Measurements from ENCODE around the gene HLA-DQA1.

DNA sequence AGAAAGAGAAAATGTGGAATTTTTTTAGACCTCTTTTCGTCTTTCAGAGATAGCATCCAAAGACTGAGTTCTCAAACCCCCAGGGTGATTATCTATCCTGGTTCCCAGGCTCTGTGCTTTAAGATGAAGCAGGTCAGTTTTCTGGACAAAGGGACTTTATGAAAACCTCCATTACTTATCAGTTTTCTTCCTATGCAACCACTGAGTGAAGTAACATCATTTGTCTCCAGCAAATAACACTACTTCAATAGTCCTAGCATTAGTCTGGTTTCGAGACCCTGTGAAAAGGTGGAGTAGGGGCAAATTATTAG, 29.3 kb upstream of the HLA-DQA1 start:
- TF ChIP-seq TAF1 (IDR thresholded peaks at IDR 0.05; ENCODE audit: borderline replicate concordance, insufficient read depth, low read length) (no peak), REST (IDR thresholded peaks at IDR 0.05; ENCODE audit: insufficient read depth in 1 of 2, low read depth in 2 of 2, low read length in 2 of 2) (no peak), POLR2AphosphoS5 (IDR thresholded peaks at IDR 0.05; ENCODE audit: low read depth, low read length) (no peak), SIN3A (IDR thresholded peaks at IDR 0.05; ENCODE audit: borderline replicate concordance, insufficient read depth, low read length) (no peak), FOXP2 (optimal IDR thresholded peaks at IDR 0.05; ENCODE audit: borderline replicate concordance, extremely low read depth, extremely low read length, insufficient read depth) (no peak)

Data from PFSK-1 (cell line).